ENCODE results near the gene PUSL1. TPM values are rescaled to one million over a fixed set of nuclear protein-coding genes. Genes with fewer than 3 reads are reported as not detected.

PUSL1 gene
- total RNA-seq, 2 donors from 2014 or later, result 14.5 to 24.8 TPM

GRCh38 chr1:1262071-1262470 lies 46.3 kb upstream of the PUSL1 start:
- no peak for DNase-seq (ENCODE audit: low spot score)
- Histone ChIP-seq H3K9me3 (no peaks in the 10 kb centered on the region), H3K4me3 (no peak overlapping the region), H3K36me3 (peaks cover 65% of the 10 kb centered on the region), H3K4me1 (peaks cover 0 to 30% of the 10 kb centered on the region in 2 donors), H3K27me3 (no peaks in the 10 kb centered on the region), H3K27ac (no peak overlapping the region)
- TF ChIP-seq, protein P1, sequence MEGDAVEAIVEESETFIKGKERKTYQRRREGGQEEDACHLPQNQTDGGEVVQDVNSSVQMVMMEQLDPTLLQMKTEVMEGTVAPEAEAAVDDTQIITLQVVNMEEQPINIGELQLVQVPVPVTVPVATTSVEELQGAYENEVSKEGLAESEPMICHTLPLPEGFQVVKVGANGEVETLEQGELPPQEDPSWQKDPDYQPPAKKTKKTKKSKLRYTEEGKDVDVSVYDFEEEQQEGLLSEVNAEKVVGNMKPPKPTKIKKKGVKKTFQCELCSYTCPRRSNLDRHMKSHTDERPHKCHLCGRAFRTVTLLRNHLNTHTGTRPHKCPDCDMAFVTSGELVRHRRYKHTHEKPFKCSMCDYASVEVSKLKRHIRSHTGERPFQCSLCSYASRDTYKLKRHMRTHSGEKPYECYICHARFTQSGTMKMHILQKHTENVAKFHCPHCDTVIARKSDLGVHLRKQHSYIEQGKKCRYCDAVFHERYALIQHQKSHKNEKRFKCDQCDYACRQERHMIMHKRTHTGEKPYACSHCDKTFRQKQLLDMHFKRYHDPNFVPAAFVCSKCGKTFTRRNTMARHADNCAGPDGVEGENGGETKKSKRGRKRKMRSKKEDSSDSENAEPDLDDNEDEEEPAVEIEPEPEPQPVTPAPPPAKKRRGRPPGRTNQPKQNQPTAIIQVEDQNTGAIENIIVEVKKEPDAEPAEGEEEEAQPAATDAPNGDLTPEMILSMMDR (IDR thresholded peaks at IDR 0.05), result no peak

DNA sequence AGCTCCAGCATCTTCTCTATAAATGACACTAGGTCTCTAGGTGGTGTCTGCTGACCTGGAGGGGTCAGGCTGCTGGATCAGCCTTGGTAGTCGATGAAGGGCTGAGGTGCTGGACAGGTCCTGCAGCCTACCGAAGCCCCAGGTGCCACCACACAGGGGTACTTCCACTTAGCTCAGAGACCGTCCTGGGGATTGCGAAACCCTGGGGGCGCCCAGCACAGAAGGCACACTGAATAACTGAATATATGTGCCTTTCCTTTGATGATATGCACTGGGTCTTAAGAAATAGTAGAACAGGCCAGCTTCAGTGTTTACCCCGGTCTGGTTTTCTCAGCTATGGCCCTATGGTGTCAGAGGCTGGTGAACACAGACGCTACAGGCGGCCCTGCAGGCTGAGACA lies 45.6 kb upstream of the PUSL1 start:
- no peak for DNase-seq (ENCODE audit: low spot score)
- Histone ChIP-seq H3K27me3 (no peaks in the 10 kb centered on the region), H3K36me3 (peaks cover 72% of the 10 kb centered on the region), H3K9me3 (no peaks in the 10 kb centered on the region), H3K4me1 (peaks cover 0 to 30% of the 10 kb centered on the region in 2 donors), H3K27ac (no peak overlapping the region), H3K4me3 (no peak overlapping the region)
- TF ChIP-seq, protein P1 (IDR thresholded peaks at IDR 0.05), result no peak

DNA sequence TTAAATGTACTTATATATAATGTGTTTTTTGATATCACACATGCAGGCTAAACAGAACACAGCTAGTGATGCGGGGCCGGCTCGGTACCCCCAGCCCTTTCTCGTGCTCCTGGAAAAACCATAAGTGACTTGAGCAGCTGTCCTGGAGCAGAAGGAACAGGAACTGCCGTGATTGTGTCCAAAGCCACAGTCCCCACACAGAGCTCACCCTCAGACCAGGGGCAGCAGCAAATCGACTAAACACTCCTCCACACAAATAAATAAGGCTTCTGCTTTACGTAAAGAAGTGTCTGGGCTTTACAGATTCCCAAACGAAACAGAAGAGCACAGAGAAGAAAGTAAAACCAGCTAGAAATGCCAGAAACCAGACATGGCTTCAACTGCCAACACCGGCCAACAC lies 44.4 kb upstream of the PUSL1 start:
- H3K9me3 ChIP-seq, result no peaks in the 10 kb centered on the region
- peaks cover 75% of the 10 kb centered on the region for H3K36me3 ChIP-seq
- peaks cover 0 to 22% of the 10 kb centered on the region in 2 donors for H3K4me1 ChIP-seq
- DNase-seq (ENCODE audit: low spot score), result no peak
- H3K4me3 ChIP-seq, result no peak overlapping the region
- TF ChIP-seq, protein P1 (IDR thresholded peaks at IDR 0.05), result no peak
- no peaks in the 10 kb centered on the region for H3K27me3 ChIP-seq
- no peak overlapping the region for H3K27ac ChIP-seq

GRCh38 chr1:1264868-1265272 lies 43.5 kb upstream of the PUSL1 start:
- Histone ChIP-seq H3K9me3 (no peaks in the 10 kb centered on the region), H3K4me1 (peaks cover 0 to 20% of the 10 kb centered on the region in 2 donors), H3K27me3 (no peaks in the 10 kb centered on the region), H3K4me3 (no peak overlapping the region), H3K36me3 (peaks cover 67% of the 10 kb centered on the region), H3K27ac (no peak overlapping the region)
- TF ChIP-seq, protein P1 (IDR thresholded peaks at IDR 0.05), result no peak
- DNase-seq (ENCODE audit: low spot score), result no peak

- Histone ChIP-seq H3K27me3 (no peaks in the 10 kb centered on the region), H3K9me3 (no peaks in the 10 kb centered on the region), H3K4me1 (peaks cover 0 to 35% of the 10 kb centered on the region in 2 donors), H3K4me3 (no peak overlapping the region), H3K27ac (no peak overlapping the region), H3K36me3 (peaks cover 41% of the 10 kb centered on the region)
- TF ChIP-seq, protein P1 (IDR thresholded peaks at IDR 0.05), result no peak
- DNase-seq (ENCODE audit: low spot score), result no peak
Observed at GRCh38 chr1:1267488-1268283, 40.7 kb upstream of the PUSL1 start.

Measured in right atrium auricular region (tissue), 2 donors.